HFFc6 (cell line): ENCODE data around the gene ZNF507. TPM values are rescaled to one million over a fixed set of nuclear protein-coding genes. Genes with fewer than 3 reads are reported as not detected.
A peak's percentile ranks its signal among the peaks of the same experiment; 100 is the strongest.

Experiments used
- DNase-seq: peaks from one replicate; pipeline ENCODE4 v3.0.0-alpha.2; 2018
- H3K27ac Mint-ChIP-seq: 2 replicates; pipeline ENCODE4 v1.8.0; 2020; ENCODE audit warnings: mild to moderate bottlenecking, mixed read lengths
- H3K27me3 Mint-ChIP-seq: 2 replicates; pipeline ENCODE4 v1.8.0; 2021; ENCODE audit warnings: mild to moderate bottlenecking, moderate library complexity, mixed read lengths; ENCODE audit not compliant: insufficient read depth
- H3K36me3 Mint-ChIP-seq: 2 replicates; pipeline ENCODE4 v1.8.0; 2021; ENCODE audit warnings: low read depth, mixed read lengths
- H3K4me1 Mint-ChIP-seq: 2 replicates; pipeline ENCODE4 v1.8.0; 2020; ENCODE audit warnings: low read depth, mixed read lengths
- H3K4me3 Mint-ChIP-seq: 2 replicates; pipeline ENCODE4 v1.8.0; 2020; ENCODE audit warnings: mild to moderate bottlenecking, moderate library complexity, mixed read lengths
- H3K9me3 Mint-ChIP-seq: 2 replicates; pipeline ENCODE4 v1.8.0; 2020; ENCODE audit warnings: mild to moderate bottlenecking, mixed read lengths
- CTCF ChIP-seq: fragments of 200-600 bp; sonication (generic); IDR thresholded peaks from 2 replicates; pipeline ENCODE4 v1.5.0; 2021; ENCODE audit warnings: antibody characterized with exemption, mild to moderate bottlenecking
- total RNA-seq, 6 experiments: library from RNA; stranded (reverse); fragmentation: NEBNext Ultra II Directional; extraction: Animal tissue kit (Norgen Biotek cat#: 25700); gene quantifications; 2 replicates in 1 of 6; 3 replicates in 5 of 6; pipeline ENCODE4 v1.2.3, GENCODE V29; 2021

ZNF507 gene
- total RNA-seq, 6 experiments from 2014 or later = 13.0 to 18.3 (median 16.0) TPM

- Mint-ChIP-seq H3K36me3 (peaks cover 35% of the 10 kb centered on the region), H3K4me3 (no peak overlapping the region), H3K4me1 (peaks cover 26% of the 10 kb centered on the region), H3K27me3 (no peaks in the 10 kb centered on the region), H3K27ac (no peak overlapping the region), H3K9me3 (no peaks in the 10 kb centered on the region)
- DNase-seq = no peak
- no peak for TF ChIP-seq CTCF
Observed at GRCh38 chr19:32355309-32355708, 9.9 kb downstream of the ZNF507 start.

GRCh38 chr19:32357720-32358119 lies 12.3 kb downstream of the ZNF507 start:
- peaks cover 36% of the 10 kb centered on the region for H3K36me3 Mint-ChIP-seq
- no peaks in the 10 kb centered on the region for H3K9me3 Mint-ChIP-seq
- peaks cover 1% of the 10 kb centered on the region for H3K4me1 Mint-ChIP-seq
- no peak overlapping the region for H3K4me3 Mint-ChIP-seq
- no peak for DNase-seq
- H3K27ac Mint-ChIP-seq = no peak overlapping the region
- peak; percentile 61 for TF ChIP-seq CTCF
- no peaks in the 10 kb centered on the region for H3K27me3 Mint-ChIP-seq

GRCh38 chr19:32358321-32358720 lies 12.9 kb downstream of the ZNF507 start:
- H3K27me3 Mint-ChIP-seq = no peaks in the 10 kb centered on the region
- no peak for DNase-seq
- no peak overlapping the region for H3K4me3 Mint-ChIP-seq
- H3K9me3 Mint-ChIP-seq = no peaks in the 10 kb centered on the region
- H3K4me1 Mint-ChIP-seq = 0 out of 2 replicates have a peak, but pooled peaks cover 6% of the 10 kb centered on the region
- peaks cover 36% of the 10 kb centered on the region for H3K36me3 Mint-ChIP-seq
- H3K27ac Mint-ChIP-seq = no peak overlapping the region
- no peak for TF ChIP-seq CTCF

GRCh38 chr19:32359581-32359980 lies 14.2 kb downstream of the ZNF507 start:
- TF ChIP-seq CTCF = no peak
- peaks cover 28% of the 10 kb centered on the region for H3K36me3 Mint-ChIP-seq
- H3K27me3 Mint-ChIP-seq = no peaks in the 10 kb centered on the region
- no peak for DNase-seq
- H3K4me3 Mint-ChIP-seq = no peak overlapping the region
- H3K9me3 Mint-ChIP-seq = no peaks in the 10 kb centered on the region
- 0 out of 2 replicates have a peak, but pooled peaks cover 6% of the 10 kb centered on the region for H3K4me1 Mint-ChIP-seq
- H3K27ac Mint-ChIP-seq = no peak overlapping the region

GRCh38 chr19:32361574-32362317 lies 16.3 kb downstream of the ZNF507 start:
- Mint-ChIP-seq H3K27me3 (no peaks in the 10 kb centered on the region), H3K4me1 (0 out of 2 replicates have a peak, but pooled peaks cover 6% of the 10 kb centered on the region), H3K9me3 (no peaks in the 10 kb centered on the region), H3K27ac (no peak overlapping the region), H3K36me3 (peaks cover 32% of the 10 kb centered on the region), H3K4me3 (no peak overlapping the region)
- TF ChIP-seq CTCF = no peak
- no peak for DNase-seq
